ENCODE measurements around the gene FNBP1.

The FNBP1 gene

GRCh38 chr9:130058154-130058553 lies 15.2 kb upstream of the FNBP1 start:
- TF ChIP-seq CTCF (IDR thresholded peaks at IDR 0.05; ENCODE audit: low read depth, low read length, missing control alignments), result peak; percentile 27
- H3K4me3 ChIP-seq (replicated peaks; ENCODE audit: low read depth, low read length), result no peak overlapping the region
- DNase-seq (ENCODE audit: extremely low read depth, low read depth), result no peak

GRCh38 chr9:130054820-130055219 lies 11.8 kb upstream of the FNBP1 start:
- no peak for DNase-seq (ENCODE audit: extremely low read depth, low read depth)
- H3K4me3 ChIP-seq (replicated peaks; ENCODE audit: low read depth, low read length), result peak overlapping the region; percentile 71
- no peak for TF ChIP-seq CTCF (IDR thresholded peaks at IDR 0.05; ENCODE audit: low read depth, low read length, missing control alignments)

- H3K4me3 ChIP-seq (replicated peaks; ENCODE audit: low read depth, low read length), result peak overlapping the region; percentile 71
- no peak for TF ChIP-seq CTCF (IDR thresholded peaks at IDR 0.05; ENCODE audit: low read depth, low read length, missing control alignments)
- DNase-seq (ENCODE audit: extremely low read depth, low read depth), result no peak
Observed at GRCh38 chr9:130054325-130054786, 11.4 kb upstream of the FNBP1 start.

GRCh38 chr9:130053504-130054324 lies 10.7 kb upstream of the FNBP1 start, which contains the start of gene GPR107:
Gene GPR107, plus strand, starts transcription at chr9:130053906. Its CDS starts 27 bp downstream, at chr9:130053933.
- peak within 1 kb of the TSS; percentile 71 for H3K4me3 ChIP-seq (replicated peaks; ENCODE audit: low read depth, low read length)
- TF ChIP-seq CTCF (IDR thresholded peaks at IDR 0.05; ENCODE audit: low read depth, low read length, missing control alignments), result no peak
- no peak for DNase-seq (ENCODE audit: extremely low read depth, low read depth)

- peak overlapping the region; percentile 71 for H3K4me3 ChIP-seq (replicated peaks; ENCODE audit: low read depth, low read length)
- DNase-seq (ENCODE audit: extremely low read depth, low read depth), result no peak
- TF ChIP-seq CTCF (IDR thresholded peaks at IDR 0.05; ENCODE audit: low read depth, low read length, missing control alignments), result no peak
Observed at GRCh38 chr9:130053109-130053503, 10.1 kb upstream of the FNBP1 start.

- TF ChIP-seq CTCF (IDR thresholded peaks at IDR 0.05; ENCODE audit: low read depth, low read length, missing control alignments), result no peak
- DNase-seq (ENCODE audit: extremely low read depth, low read depth), result no peak
- no peak overlapping the region for H3K4me3 ChIP-seq (replicated peaks; ENCODE audit: low read depth, low read length)
Observed at GRCh38 chr9:130051855-130052254, 8.9 kb upstream of the FNBP1 start.
